ENCODE data around the gene GOLGB1.

GRCh38 chr3:121736112-121736511, 13.4 kb downstream of the GOLGB1 start:
- TF ChIP-seq CTCF (tag by site-specific recombination; IDR thresholded peaks at IDR 0.05), result no peak
- TF ChIP-seq ZNF174 (tag by site-specific recombination; IDR thresholded peaks at IDR 0.05), result no peak

All from HEK293 (cell line).